G401.6 (cell line): Measurements from ENCODE around the gene PCAT7.
A peak's percentile ranks its signal among the peaks of the same experiment; 100 is the strongest.
"Not testable (repeated sequence)": the region's sequence is repeated elsewhere in the genome, so short reads cannot be mapped to it uniquely, and the experiment has no call there.

Source experiments
- FAIRE-seq: peaks from 2 replicates; lab custom pipeline; 2012; peaks lifted over from hg19 to GRCh38; lab: Jason Lieb, UNC

PCAT7 gene

DNA sequence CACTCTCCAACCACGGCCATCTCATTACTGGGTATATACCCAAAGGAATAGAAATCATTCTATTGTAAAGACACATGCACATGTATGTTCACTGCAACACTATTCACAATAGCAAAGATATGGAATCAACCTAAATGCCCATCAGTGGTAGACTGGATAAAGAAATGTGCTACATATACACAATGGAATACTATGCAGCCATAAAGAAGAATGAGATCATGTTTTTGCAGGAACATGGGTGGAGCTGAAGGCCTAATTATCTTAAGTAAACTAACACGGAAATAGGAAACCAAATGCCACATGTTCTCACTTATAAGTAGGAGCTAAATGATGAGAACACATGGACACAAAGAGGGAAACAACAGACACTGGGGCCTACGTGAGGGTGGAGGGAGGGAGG lies 9.4 kb downstream of the PCAT7 start:
- not testable (repeated sequence) for FAIRE-seq

DNA sequence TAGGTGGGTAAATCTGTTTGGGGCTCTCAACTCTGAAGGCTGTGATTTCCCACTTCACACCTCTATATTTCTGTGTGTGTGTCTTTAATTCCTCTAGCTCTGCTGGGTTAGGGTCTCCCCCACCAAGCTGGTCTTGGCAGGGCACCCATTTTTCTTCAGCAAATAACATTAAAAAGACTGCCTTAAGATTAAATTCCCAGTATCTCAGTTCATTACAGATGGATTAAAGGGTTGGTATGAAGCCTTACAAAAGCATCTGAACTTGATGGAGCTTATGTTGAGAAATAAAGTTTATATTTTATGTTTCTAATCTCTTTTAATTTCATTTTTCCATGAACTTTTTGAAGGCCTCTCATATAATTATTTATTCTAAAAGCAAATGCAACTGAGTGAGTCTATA lies 11.7 kb downstream of the PCAT7 start:
- no peak for FAIRE-seq

DNA sequence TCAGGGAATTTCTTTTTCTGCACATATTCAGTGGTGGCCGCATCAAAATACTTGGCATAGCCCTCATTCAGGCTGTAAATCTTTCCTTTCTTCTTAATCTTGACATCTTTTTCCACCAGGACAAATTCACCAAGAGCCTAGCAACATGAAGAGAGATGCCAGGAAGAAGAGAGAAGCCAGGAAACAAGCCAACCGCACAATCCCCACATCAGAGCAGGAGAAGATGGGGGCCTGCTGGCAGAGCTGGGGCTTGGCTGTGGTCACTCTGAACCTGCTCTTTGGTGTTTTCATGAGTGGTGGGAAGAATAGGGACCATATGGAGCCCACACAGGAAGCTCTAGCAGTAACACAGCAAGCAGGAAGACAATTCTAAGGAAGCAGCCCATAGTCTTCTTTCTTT lies 12.4 kb downstream of the PCAT7 start:
- FAIRE-seq, result no peak

DNA sequence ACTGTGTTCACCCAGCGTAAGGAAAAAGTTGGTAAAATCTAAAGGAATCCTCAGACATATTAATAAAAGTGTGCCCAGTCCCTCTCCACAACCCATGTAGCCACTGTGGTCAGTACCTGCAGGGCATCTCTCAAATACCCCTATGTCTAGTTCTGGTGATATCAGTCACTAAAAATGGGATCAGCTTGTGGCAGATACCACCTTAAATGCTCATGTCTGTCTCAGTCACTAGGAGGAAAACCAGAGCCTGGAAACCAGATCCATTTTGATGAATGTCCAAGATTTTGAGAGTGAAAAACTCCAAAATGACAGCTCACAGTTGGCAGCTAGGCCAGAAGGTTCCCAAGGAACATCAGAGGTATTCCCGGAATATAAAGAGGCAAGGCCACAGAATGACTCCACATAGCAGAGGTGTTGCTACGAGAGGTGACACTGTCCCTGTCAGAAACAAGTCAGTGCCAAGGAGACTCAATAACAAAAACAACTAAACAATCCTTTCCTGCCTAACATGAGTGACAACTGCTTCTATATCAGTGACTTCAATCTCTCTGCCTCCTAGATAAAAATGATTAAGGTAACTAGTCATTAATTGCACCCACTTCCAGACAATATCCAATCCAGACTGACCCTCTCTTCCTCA lies 13.5 kb downstream of the PCAT7 start:
- no peak for FAIRE-seq

DNA sequence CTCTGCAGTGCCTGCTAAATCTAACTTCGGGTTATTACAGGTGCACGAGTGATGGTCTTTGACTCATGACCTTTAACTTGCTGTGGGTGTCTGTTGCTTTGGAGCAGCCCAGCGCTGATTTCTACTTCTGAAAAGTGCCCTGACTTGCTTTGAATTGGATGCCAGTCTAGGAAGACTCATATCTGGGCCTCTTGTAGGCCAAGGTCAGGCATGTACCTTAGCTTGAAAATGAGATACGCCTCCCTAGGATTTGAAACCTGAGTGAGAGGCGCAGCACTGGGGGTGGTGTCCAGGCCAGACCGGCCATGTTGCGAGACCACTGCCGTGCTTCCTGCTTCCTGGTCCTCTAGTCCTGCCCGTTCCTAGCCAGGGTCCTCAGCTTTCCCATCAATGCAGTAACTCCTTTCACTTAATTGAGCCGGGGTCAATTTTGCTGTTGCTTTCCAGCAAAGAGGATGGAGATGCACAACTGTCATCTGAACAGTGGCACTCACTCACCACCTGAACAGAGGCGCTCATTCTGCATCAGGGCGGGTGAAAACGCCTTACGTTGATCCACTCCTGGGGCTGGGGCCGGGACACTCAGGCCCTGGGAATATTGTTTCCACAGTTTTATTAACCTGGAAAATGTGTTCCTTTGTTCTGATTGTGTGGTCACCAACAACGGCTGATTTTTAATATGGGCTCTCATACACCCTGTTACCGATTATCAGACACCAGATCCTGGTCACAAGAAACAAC lies 14.3 kb downstream of the PCAT7 start:
- FAIRE-seq, result no peak

DNA sequence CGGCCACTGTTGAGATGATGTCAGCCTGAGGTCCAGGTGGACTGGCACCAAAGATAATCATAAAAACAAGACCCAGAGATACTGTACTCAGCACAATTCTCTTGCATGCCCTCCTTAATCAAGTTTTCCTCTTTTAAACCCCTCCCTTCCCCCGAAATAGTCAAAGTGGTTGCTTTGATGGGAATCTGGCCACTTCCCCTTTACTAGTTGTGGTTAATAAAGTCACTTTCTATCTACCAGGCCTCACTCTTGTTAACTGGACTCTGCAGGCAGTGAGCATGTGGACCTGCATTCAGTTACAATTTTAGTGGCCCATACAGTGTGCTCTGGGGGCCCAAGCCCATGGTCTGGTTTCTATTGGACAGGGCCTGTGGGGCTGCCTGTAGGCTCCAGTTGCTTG lies 21.2 kb downstream of the PCAT7 start:
- no peak for FAIRE-seq

DNA sequence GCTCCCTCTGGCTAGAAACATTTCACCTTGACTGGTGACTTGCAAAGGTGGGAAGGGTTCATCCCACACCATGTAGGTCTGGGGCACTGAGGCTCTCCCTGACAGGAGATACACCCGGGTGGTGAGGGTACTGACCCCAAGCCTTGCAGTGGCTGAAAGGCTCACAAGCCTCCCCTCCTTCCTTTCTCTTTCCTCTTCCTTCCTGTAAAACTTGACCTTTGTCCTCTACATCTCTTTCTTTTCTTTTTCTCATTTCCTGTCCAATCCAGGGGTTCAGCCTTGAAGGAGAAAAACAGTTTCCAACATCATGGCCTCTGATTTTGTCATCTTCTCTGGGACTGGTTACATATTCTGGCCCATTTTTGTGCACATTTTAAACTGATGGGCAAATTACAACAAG lies 22.2 kb downstream of the PCAT7 start:
- no peak for FAIRE-seq

DNA sequence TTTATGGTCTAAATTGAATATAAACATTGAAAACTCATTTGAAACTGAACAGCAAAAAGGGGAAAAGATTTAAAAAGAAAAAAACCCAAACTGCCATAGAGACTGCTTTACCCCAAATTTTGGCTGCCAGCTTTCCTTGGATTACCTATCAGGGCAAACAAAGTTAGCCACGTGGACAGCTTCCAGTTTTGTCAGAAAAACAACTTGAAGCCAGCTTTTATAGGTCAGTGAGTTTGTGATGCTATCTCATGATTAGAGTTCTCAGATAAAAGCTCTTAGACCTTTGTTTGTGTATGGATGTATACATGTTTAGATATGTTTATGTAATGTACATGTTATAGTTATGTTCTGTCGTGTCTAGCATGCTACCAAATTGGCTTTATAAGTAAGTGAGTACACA lies 22.7 kb downstream of the PCAT7 start:
- FAIRE-seq, result no peak

DNA sequence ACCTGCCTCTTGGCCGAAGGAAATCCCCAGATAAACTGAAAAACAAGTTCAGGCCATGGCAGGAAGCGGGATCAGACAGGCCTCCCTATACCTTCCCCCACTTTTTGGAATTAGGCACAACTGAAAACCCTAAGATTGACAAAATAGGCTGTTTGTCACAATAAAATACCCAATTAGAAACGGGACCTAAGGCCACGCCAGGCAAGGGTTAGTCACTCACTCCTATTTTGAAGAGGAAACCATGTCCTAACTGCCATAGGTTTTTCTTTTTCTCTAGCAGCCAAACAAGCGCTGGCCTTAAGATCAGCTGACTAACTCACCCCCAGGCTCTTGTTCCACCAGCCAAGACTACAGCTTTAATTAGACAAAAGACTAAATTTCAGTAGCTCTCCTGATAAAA lies 26.8 kb downstream of the PCAT7 start:
- no peak for FAIRE-seq

DNA sequence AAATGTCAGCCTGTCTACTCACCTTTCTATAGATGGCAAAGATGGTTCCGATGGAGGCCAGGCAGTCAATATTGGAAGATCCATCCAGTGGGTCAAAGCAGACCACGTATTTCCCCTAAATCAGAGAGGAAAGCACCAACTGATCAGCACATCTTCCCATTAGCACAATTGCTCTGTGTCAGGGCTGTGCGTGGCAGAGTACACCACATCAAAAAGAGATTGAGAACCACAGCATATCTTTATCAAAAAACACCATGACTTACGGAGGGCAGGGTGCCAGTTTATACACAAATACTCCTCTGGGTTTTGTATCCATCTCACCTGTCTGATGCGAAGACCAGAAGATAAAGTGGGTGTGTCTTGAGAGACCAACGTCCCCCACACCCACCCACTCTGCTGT lies 29.7 kb downstream of the PCAT7 start:
- FAIRE-seq, result no peak

DNA sequence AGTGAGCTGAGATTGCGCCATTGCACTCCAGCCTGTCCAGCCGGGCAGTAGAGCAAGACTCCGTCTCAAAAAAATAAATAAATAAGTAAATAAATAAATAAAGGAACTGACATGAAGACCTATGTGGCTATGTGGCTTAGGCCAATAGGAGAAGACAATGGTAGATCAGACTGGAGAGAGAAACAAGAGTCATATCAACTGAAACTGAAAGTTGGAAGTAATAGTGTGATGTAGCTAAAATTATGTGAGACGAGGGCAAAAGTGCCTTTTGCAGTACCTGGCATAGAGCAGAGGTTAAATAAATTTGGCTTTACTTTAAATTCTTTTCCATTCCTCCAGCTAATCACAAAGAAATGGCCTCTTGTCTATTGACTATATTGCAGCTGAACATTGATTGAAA lies 31.4 kb downstream of the PCAT7 start:
- no peak for FAIRE-seq

DNA sequence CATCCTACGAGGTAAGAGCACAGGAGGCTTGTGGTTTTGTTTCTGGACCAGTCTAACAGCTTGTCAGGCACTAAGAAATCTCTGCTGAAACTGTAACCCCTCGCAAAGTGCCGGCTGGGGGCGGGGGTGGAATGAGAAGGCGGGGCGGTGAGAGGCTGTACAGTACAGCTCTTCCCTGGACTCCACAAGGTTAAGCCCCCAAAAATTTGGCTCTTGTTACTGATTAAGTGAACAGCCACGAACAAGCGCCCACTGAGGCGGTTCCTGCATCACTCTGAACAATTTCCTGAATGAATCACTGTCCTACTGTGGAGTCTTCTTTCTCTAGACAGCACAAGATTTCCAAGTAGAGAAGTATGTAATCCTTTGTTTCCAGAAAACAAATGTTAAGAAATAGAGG lies 31.9 kb downstream of the PCAT7 start:
- FAIRE-seq, result no peak

DNA sequence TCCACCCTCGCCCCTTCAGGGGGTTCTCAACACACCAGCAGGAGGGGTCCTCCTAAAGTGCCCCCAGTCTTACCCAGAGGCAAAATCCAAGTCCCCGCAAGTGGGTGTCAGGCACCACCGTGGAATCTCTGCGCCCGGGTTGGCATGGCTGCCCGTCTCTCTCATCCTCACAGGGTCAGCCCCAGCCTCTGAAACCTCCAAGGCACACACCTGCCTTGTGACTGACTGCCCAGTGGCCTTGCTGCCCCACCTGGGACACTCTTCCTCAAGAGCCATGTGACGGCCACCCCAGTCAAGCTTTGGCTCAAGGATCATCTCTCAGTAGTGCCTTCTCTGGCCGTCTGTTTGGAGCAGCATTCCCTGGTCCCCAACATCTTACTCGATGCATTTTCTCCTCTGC lies 33.8 kb downstream of the PCAT7 start:
- FAIRE-seq, result no peak

DNA sequence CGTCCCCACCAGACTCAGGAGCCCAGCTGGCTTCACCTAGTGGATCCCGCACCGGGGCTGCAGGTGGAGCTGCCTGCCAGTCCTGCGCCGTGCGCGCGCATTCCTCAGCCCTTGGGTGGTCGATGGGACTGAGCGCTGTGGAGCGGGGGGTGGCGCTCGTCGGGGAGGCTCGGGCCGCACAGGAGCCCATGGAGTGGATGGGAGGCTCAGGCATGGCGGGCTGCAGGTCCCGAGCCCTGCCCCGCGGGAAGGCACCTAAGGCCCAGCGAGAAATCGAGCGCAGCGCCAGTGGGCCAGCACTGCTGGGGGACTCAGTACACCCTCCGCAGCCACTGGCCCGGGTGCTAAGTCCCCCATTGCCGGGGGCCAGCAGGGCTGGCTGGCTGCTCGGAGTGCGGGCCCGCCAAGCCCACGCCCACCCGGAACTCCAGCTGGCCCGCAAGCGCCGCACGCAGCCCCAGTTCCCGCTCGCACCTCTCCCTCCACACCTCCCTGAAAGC lies 36.2 kb downstream of the PCAT7 start:
- not testable (repeated sequence) for FAIRE-seq

DNA sequence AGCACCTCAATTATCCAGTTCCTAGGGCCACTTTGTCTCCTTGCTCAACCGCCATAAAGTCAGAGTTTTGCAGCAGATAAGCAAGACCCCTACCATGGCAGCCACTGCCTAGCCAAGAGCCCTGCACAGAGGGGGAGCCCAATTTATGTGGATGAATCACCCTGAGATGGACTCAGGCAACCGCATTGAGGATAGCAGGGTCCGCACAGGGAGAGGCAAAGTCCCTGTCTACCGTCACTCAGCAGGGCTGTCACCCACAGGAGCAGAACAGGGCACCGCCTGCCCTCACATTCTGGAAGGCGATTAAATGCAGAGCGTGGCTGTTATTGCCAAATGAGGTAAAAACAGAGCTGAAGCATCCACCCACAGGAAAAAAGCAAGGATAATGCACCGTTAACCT lies 37.0 kb downstream of the PCAT7 start:
- FAIRE-seq, result no peak

DNA sequence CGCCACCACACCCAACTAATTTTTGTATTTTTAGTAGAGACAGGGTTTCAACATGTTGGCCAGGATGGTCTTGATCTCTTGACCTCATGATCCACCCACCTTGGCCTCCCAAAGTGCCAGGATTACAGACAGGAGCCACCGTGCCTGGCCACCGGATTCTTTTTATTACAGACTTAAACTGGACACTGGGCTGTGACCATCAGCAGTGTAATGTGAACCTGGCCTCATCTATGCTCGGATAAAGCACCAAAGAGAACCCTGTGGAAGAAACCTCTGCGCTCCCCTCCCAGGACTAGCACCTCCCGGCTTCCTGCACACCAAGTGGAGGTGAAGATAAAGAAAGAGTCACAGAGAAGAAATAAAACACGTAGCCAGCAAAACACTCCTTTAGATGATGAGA lies 37.8 kb downstream of the PCAT7 start:
- not testable (repeated sequence) for FAIRE-seq

DNA sequence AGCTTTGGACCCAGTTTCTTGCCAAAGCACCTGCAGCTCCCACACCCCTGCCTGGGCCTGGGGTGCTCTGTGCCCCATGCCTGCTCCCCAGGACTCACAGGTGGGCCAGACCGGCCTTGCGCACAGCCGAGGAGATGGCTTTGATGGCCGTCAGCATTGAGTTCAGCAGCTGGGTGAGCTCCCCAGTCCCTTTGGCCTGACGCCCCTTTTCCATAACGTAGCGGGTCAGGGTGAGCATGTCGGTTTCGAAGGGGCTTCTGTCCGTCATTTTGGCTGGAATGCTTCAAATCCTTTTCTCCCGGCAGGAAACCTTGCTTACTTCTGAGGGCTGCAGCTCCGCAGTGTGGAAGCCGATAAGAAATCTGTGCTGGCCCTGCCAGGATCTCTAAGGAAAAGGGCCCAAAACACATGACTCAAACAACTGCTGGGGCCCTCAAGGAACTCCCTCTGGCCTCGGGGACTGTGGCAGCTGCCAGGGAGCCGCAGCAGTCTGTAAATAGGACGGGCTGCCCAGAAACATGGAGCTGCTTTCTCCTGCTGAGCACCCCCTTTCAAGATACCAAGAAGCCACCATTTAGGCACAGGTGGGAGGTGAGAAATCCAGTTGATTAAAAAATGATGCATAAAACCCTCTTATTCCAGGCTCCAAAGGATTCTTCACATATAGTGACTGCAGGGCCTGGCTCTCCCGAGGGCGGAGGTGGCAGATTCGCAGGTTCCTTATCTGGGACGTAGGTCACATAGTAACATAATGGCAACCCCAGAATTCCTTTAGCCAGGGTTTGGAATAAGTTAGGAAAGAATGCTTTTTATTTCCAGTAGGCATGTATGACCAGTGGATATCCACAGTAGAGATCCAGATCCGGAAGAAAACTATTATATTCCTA lies 38.8 kb downstream of the PCAT7 start, which contains the start of gene FBP2:
Gene FBP2 (minus strand): TSS at position 366 of the 887 bp plus-strand sequence. CDS start 98 bp downstream, at position 268.
- no peak for FAIRE-seq

DNA sequence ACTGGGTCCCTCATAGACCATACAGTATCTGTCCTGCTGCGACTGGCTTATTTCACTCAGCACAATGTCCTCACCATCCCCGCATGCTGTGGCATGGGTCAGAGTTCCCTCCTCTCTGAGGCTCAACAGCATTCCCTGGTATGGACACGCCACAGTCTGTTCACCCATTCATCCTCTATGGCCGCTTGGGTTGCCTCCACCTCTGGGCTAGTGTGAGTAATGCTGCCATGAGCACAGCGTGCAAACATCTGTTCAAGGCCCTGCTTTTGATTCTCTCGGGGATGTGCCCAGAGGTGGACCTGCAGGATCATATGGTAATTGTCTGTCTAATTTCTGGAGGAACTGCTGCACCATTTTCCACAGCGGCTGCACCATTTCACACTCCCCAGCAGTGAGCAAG lies 44.2 kb downstream of the PCAT7 start:
- FAIRE-seq, result no peak

DNA sequence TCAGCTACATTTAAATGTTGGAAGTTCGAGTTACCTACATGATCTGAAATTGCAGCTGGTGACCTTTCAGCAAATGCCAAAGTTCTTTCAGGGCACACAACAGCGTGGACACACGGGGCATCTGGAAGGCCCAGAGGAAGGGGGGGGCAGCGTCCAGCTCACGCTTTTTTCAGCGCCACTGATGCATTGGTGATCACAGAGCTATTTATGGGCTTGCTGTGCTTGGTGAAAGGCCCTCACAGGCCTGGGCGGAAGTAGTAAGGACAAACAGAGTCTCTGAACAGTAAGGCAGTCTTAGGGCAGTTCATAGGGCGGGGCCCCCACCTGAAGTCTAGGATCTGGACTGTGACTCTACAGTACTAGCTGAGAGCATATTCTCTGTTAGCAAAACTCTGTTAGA lies 45.4 kb downstream of the PCAT7 start:
- FAIRE-seq, result no peak

DNA sequence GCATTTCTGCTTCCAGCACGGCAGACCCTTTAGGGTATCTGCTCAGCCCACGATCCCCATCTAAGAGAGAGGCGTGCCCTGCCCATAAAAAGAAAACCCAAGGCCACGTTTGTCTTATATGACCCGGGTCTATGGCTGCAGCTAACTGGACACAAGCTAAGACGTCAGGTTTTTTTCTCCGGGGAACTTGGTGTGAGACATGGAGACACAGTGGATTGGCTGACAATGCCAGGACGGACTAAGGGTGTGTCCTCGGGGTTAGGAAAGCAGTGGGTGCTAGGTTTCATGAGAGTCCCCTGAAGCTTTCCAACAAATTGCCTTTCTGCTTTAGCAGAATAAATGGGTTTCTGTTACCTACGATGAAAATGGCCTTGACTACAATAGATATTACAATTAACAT lies 45.8 kb downstream of the PCAT7 start:
- no peak for FAIRE-seq

DNA sequence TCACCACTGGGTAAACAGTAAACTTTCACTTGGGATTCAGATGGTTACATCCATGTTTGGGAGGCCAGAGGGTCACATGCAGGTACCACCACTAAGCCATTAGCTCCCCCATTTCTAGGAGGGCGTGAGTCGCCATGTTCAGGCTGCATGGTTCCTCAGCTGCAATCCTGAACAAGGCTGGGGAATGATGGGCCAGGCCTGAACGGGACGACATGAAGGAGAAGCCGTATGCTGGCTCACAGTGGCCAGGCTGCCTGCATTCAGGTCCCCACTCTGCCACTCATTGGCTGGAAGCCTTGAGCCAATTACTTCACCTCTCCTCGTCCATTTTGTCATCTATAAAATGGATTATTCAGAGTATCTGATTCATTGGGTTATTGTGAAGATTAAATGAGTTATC lies 47.8 kb downstream of the PCAT7 start:
- FAIRE-seq, result no peak

DNA sequence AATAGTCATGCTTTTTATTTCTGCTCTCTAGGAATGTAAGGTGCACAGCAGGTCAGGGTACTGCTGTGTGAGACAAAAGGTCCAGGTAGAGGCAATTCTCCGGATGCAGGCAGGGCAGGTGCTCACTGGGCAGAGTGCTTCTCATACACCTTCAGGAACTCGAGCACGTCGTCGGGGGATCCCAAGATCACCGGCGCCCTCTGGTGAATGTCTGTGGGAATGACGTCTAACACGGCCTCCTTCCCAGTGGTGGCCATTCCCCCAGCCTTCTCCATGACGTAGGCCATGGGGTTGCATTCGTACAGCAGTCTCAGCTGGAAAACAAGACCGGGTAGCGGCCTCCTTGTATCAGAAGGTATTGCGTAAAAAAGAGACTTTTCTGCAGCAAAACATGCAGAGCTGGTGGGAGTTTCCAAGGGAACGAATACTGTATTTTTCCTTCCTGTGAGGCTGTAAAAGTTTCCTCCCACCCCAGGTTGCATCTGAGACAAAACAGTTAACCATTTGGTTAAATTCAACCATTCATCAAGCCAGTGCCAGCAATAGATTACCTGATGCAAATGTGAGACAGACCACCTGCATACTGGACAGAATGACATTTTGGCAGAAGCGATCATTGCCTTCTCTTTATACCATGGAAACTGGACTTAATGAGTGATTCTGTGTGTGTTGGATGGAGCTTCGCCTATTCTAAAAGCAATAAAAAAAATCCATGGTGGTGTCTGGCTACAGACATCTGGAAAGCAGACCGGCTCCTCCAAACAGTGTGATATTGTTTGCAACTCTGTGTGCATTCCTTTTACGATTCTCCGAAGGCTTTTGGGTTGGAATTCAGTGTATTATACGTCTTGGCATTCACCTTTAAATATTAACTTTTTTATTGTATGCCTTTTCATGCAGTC lies 48.6 kb downstream of the PCAT7 start:
- FAIRE-seq, result peak; percentile 63
